ACC112 (cell line): Measurements from ENCODE around the gene DNAJB9.

Source experiments
- H2AFZ ChIP-seq: fragments of 200-600 bp; sonication (generic); one replicate; pipeline ENCODE4 v1.6.0; 2017; ENCODE audit warnings: antibody characterized with exemption, low read length; ENCODE audit not compliant: unreplicated experiment
- H3K27ac ChIP-seq: fragments of 200-600 bp; sonication (generic); 2 replicates; pipeline ENCODE4 v1.5.1; 2014; ENCODE audit warnings: low read depth, mild to moderate bottlenecking, antibody characterized with exemption, low read length, moderate library complexity
- H3K27me3 ChIP-seq: fragments of 200-600 bp; sonication (generic); 2 replicates; pipeline ENCODE4 v1.6.1; 2014; ENCODE audit warnings: mild to moderate bottlenecking, antibody characterized with exemption, low read length, moderate library complexity, mixed read lengths; ENCODE audit not compliant: insufficient read depth
- H3K36me3 ChIP-seq: fragments of 200-600 bp; sonication (generic); 2 replicates; pipeline ENCODE4 v1.6.1; 2016; ENCODE audit warnings: mild to moderate bottlenecking, antibody characterized with exemption, low read length, moderate library complexity, mixed read lengths; ENCODE audit not compliant: insufficient read depth
- H3K4me1 ChIP-seq: fragments of 200-600 bp; sonication (generic); one replicate; pipeline ENCODE4 v1.6.1; 2016; ENCODE audit warnings: low read length, mixed read lengths; ENCODE audit not compliant: insufficient read depth, unreplicated experiment, control insufficient read depth
- H3K4me3 ChIP-seq: fragments of 200-600 bp; sonication (generic); 2 replicates; pipeline ENCODE4 v1.5.1; 2014; ENCODE audit warnings: mild to moderate bottlenecking, low read depth, low read length
- H3K79me2 ChIP-seq: fragments of 200-600 bp; sonication (generic); one replicate; pipeline ENCODE4 v1.6.0; 2016; ENCODE audit warnings: low read length; ENCODE audit not compliant: control insufficient read depth, unreplicated experiment, insufficient read depth

DNAJB9 gene

GRCh38 chr7:108604307-108605077, 34.8 kb downstream of the DNAJB9 start:
- Histone ChIP-seq H3K4me1 (no peaks in the 10 kb centered on the region), H2AFZ (no peak overlapping the region), H3K27ac (no peak overlapping the region), H3K36me3 (no peaks in the 10 kb centered on the region), H3K27me3 (peaks cover 34% of the 10 kb centered on the region), H3K79me2 (no peaks in the 10 kb centered on the region), H3K4me3 (no peak overlapping the region)

GRCh38 chr7:108605559-108606201, 36.0 kb downstream of the DNAJB9 start:
- H3K27me3 ChIP-seq = peaks cover 28% of the 10 kb centered on the region
- H3K27ac ChIP-seq = no peak overlapping the region
- no peaks in the 10 kb centered on the region for H3K4me1 ChIP-seq
- no peaks in the 10 kb centered on the region for H3K36me3 ChIP-seq
- no peak overlapping the region for H3K4me3 ChIP-seq
- H3K79me2 ChIP-seq = no peaks in the 10 kb centered on the region
- no peak overlapping the region for H2AFZ ChIP-seq

DNA sequence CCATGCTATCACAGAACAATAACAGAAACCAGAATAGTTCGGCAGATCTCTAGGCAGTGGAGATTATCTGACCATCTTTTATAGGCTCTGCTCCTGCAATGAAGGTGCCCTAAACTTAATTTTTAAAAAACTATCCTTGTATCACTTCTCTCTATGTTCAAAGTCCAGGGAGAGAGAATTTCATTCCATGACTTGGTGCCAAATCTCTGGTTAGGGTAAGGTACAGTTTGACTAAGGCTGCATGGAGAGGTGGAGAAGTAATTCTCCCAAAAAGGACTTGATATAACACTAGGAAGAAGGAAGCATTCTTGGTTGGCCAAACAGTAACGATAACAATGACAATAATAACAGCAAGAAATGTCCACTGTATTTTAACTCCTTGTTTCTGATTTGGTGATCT, 40.0 kb downstream of the DNAJB9 start:
- no peaks in the 10 kb centered on the region for H3K79me2 ChIP-seq
- peaks cover 38% of the 10 kb centered on the region; the same call in 1 of the 2 replicates for H3K27me3 ChIP-seq
- no peaks in the 10 kb centered on the region for H3K4me1 ChIP-seq
- no peaks in the 10 kb centered on the region for H3K36me3 ChIP-seq
- H3K27ac ChIP-seq = no peak overlapping the region
- no peak overlapping the region for H3K4me3 ChIP-seq
- no peak overlapping the region for H2AFZ ChIP-seq

GRCh38 chr7:108611268-108611667, 41.6 kb downstream of the DNAJB9 start:
- Histone ChIP-seq H3K27ac (no peak overlapping the region), H3K4me1 (no peaks in the 10 kb centered on the region), H2AFZ (no peak overlapping the region), H3K4me3 (no peak overlapping the region), H3K27me3 (peaks cover 33% of the 10 kb centered on the region; the same call in 1 of the 2 replicates), H3K36me3 (no peaks in the 10 kb centered on the region), H3K79me2 (no peaks in the 10 kb centered on the region)

DNA sequence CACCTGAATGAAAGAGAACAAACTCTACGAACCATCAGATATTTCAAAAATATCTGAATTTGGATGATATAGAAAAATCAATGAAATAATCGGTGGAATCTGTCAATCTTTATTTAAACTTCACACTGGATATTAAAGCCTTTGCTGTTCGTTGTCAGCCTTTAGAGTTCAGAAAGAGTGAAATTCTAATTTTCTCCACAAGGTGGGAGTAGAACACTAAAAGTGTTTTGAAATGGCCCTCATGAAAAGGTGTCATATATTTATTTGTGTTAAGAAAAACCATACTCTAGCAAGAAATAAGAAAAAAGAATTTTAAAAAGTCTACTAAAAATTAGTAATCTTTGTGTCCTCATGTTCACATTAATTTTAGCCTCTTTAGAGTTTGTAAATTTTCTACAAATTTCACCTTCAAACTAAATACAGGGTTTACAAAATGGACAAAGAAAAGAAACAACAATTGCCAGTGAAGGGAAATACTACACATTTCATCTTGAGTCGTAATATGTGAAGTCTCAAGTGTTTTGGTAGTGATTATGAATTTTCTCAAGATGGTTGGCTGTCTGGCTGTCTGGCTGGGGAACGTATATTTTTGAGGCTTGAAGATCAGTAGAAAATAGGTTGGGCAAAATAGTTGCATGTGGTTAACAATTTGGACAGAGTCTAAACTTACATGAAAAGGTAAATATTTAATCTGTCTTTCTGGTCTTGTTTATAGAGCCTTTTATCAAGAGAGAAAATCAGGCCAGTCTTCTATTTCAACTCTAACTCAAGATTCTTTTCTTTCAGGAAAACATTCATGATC, 43.7 kb downstream of the DNAJB9 start:
- Histone ChIP-seq H3K4me1 (no peaks in the 10 kb centered on the region), H2AFZ (no peak overlapping the region), H3K27me3 (peaks cover 33% of the 10 kb centered on the region), H3K36me3 (no peaks in the 10 kb centered on the region), H3K79me2 (no peaks in the 10 kb centered on the region), H3K27ac (no peak overlapping the region), H3K4me3 (no peak overlapping the region)

DNA sequence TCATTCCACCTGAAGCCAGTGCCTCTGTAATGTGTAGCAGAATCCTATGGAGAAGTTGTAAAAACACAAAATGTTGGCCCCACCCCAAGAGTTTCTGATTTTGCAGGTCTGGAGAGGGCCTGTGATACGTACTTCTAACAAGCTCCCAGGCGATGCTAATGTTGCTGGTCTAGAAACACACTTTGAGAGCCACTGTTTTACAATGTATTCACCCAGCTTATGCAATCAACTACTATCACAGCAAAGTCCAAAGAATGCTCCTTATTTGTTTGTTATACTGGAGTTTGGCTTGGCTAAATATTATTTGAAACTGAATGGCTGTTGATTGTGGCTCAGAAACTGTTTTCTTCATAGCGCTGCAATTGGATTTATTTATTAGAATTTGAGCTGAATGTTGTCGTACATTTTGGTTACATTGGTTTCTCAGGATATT, 44.3 kb downstream of the DNAJB9 start:
- Histone ChIP-seq H3K79me2 (no peaks in the 10 kb centered on the region), H2AFZ (no peak overlapping the region), H3K27ac (no peak overlapping the region), H3K4me3 (no peak overlapping the region), H3K27me3 (peaks cover 33% of the 10 kb centered on the region), H3K4me1 (no peaks in the 10 kb centered on the region), H3K36me3 (no peaks in the 10 kb centered on the region)

DNA sequence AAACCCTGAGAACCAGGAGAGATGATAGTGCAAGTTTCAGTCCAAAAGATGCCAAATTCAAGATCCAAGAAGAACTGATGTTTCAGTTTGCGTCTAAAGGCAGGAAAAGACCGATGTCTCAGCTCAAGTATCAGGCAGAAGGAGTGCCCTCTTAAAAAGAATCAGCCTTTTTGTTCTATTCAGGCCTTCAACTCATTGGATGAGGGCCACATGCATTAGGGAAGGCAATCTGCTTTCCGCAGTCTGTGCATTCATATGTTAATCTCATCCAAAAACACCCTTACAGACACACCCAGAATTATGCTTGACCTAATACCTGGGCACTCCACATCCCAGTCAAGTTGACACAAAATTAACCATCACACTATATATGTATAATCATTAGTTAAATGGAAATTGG, 45.2 kb downstream of the DNAJB9 start:
- Histone ChIP-seq H3K79me2 (no peaks in the 10 kb centered on the region), H3K4me3 (no peak overlapping the region), H2AFZ (no peak overlapping the region), H3K27me3 (peaks cover 39% of the 10 kb centered on the region), H3K27ac (no peak overlapping the region), H3K4me1 (no peaks in the 10 kb centered on the region), H3K36me3 (no peaks in the 10 kb centered on the region)

GRCh38 chr7:108618056-108618455, 48.4 kb downstream of the DNAJB9 start:
- Histone ChIP-seq H3K27ac (no peak overlapping the region), H3K36me3 (no peaks in the 10 kb centered on the region), H3K79me2 (no peaks in the 10 kb centered on the region), H3K27me3 (peaks cover 46% of the 10 kb centered on the region), H3K4me1 (no peaks in the 10 kb centered on the region), H2AFZ (no peak overlapping the region), H3K4me3 (no peak overlapping the region)

DNA sequence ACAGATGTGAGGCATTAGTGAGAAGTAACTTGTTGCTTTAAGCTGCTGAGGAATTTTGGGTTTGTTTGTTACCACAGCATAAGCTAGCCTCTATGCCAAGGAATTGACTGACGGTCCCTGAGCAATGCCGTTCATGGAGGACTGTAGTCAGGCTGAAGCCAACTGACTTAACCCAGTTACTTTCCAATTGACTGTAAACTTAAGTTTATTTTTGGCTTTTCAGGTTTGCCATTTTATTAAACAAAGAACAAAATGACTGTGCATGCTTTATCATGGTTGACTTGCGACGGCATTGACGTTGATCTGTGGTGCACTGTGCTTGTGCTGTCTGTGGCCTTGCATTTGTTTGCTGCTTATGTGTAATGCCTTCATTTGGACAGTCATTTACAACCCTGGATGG, 53.5 kb downstream of the DNAJB9 start:
- no peak overlapping the region for H3K4me3 ChIP-seq
- no peaks in the 10 kb centered on the region for H3K36me3 ChIP-seq
- no peak overlapping the region for H3K27ac ChIP-seq
- peaks cover 79% of the 10 kb centered on the region for H3K27me3 ChIP-seq
- H3K79me2 ChIP-seq = no peaks in the 10 kb centered on the region
- no peak overlapping the region for H2AFZ ChIP-seq
- no peaks in the 10 kb centered on the region for H3K4me1 ChIP-seq
